Esophagus squamous epithelium (tissue), 5 donors: ENCODE measurements around the gene MEF2B. TPM values are rescaled to one million over a fixed set of nuclear protein-coding genes. Genes with fewer than 3 reads are reported as not detected.
"Not testable (repeated sequence)": the region's sequence is repeated elsewhere in the genome, so short reads cannot be mapped to it uniquely, and the experiment has no call there.

Experiments used
- DNase-seq: peaks from one replicate; lab custom pipeline; 2025; lab: John Stamatoyannopoulos, UW
- H3K27ac ChIP-seq, 4 donors: fragments of 200-600 bp; sonication (generic); one replicate each; pipeline ENCODE4 v1.5.1; 2016 to 2019; ENCODE audit warnings: mild to moderate bottlenecking in 1 of 4
- H3K27me3 ChIP-seq, 4 donors: fragments of 200-600 bp; sonication (generic); 1 replicate in 3 of 4; 2 replicates in 1 of 4; pipeline versions ENCODE4 v1.5.1 to v1.6.0; 2017 to 2021; ENCODE audit warnings: antibody characterized with exemption in 1 of 4
- H3K36me3 ChIP-seq, 3 donors: fragments of 200-600 bp; sonication (generic); one replicate each; pipeline ENCODE4 v1.5.1; 2016 to 2019
- H3K4me1 ChIP-seq, 3 donors: fragments of 200-600 bp; sonication (generic); one replicate each; pipeline ENCODE4 v1.5.1; 2017 to 2019
- H3K4me3 ChIP-seq, 4 donors: fragments of 200-600 bp; sonication (generic); 1 replicate in 3 of 4; 2 replicates in 1 of 4; pipeline ENCODE4 v1.5.1; 2016 to 2019; ENCODE audit warnings: mild to moderate bottlenecking in 2 of 4, moderate library complexity in 1 of 4
- H3K9me3 ChIP-seq, 3 donors: fragments of 200-600 bp; sonication (generic); one replicate each; pipeline ENCODE4 v1.5.1; 2016 to 2019
- POLR2A ChIP-seq, 4 donors: fragments of 450-650 bp; IDR thresholded peaks; one replicate each; pipeline ENCODE4 v1.6.1; 2017; ENCODE audit warnings: antibody characterized with exemption in 4 of 4, mild to moderate bottlenecking in 4 of 4, moderate library complexity in 3 of 4
- WGBS, 2 donors: methylation state at CpG; one replicate each; pipeline ENCODE4 v1.1.5; 2018; 5-methylcytosine and 5-hydroxymethylcytosine counted together
- intact Hi-C: fragments of 100-400 bp; cut with DNase I; formaldehyde crosslinking; loops from one replicate; pipeline ENCODE4 v1.15.0; 2022
- total RNA-seq, 4 donors: library from RNA; depleted of rRNA; stranded (reverse); fragments of >200 nt; gene quantifications; one replicate each; pipeline ENCODE4 v1.1.0, GENCODE V29; 2016
- TF ChIP-seq, protein P1 (sequence below), 6 experiments: fragments of 450-650 bp in 4 of 6; fragments of 200-600 bp in 2 of 6; sonication (generic) in 2 of 6; IDR thresholded peaks; one replicate each; pipeline ENCODE4 v1.5.1; 2016 to 2019; ENCODE audit warnings: antibody characterized with exemption in 6 of 6, mild to moderate bottlenecking in 4 of 6, moderate library complexity in 4 of 6
- donor health status: DM: yes; HTN: yes; CAD: no.

MEF2B gene
- total RNA-seq, 4 donors from 2014 or later: 0.70 TPM; not detected in 3

DNA sequence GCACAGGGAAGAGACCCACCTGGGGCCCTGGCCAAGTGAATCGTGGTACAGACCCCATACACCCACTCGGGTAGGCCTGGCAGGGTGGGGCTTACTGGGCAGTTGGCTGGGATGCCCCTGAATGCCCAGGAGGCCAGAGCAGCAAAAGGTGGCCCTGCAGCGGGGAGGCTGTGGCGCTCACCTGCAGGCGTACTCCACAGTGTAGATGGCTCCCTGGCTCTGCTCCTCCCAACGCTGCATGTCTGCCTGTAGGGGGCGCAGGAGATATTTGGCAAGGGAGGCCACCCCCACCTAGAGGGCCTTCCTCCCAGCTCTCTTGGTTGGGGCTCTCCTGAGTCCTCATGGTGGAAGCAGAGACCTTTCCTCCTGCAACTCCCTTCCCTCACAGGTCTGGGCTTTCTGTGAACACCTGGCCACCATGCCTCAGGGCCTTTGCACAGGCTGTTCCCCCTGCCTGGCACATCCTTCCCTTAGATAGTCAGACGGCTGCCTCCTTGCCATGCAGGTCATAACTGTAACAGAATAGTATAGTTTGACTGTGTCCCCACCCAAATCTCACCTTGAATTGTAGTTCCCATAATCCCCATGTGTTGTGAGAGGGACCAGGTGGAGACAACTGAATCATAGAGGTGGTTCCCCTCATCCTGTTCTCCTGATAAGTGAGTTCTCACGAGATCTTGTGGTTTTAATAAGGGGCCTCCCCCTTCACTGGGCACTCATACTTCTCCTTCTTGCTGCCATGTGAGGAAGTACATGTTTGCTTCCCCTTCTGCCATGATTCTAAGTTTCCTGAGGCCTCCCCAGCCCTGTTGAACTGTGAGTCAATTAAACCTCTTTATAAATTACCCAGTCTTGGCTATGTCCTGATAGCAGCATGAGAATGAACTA, 16.0 kb upstream of the MEF2B start:
- Histone ChIP-seq H3K27ac (no peak overlapping the region), H3K36me3 (peaks cover 0 to 62% (median 10%) of the 10 kb centered on the region in 3 donors), H3K27me3 (no peaks in the 10 kb centered on the region), H3K9me3 (no peaks in the 10 kb centered on the region), H3K4me3 (no peak overlapping the region), H3K4me1 (peaks cover 15 to 29% (median 21%) of the 10 kb centered on the region in 3 donors)
- DNase-seq: no peak
- TF ChIP-seq, protein P1, sequence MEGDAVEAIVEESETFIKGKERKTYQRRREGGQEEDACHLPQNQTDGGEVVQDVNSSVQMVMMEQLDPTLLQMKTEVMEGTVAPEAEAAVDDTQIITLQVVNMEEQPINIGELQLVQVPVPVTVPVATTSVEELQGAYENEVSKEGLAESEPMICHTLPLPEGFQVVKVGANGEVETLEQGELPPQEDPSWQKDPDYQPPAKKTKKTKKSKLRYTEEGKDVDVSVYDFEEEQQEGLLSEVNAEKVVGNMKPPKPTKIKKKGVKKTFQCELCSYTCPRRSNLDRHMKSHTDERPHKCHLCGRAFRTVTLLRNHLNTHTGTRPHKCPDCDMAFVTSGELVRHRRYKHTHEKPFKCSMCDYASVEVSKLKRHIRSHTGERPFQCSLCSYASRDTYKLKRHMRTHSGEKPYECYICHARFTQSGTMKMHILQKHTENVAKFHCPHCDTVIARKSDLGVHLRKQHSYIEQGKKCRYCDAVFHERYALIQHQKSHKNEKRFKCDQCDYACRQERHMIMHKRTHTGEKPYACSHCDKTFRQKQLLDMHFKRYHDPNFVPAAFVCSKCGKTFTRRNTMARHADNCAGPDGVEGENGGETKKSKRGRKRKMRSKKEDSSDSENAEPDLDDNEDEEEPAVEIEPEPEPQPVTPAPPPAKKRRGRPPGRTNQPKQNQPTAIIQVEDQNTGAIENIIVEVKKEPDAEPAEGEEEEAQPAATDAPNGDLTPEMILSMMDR (IDR thresholded peaks at IDR 0.05): peak in 5 of 6 experiments; percentile 42 to 71 (median 44)
- no peak for TF ChIP-seq POLR2A (IDR thresholded peaks at IDR 0.05)
- intact Hi-C loops: no loop called here
- 39 to 67% methylated on average over 1 to 4 of the region's 9 CpGs for WGBS, 2 donors

DNA sequence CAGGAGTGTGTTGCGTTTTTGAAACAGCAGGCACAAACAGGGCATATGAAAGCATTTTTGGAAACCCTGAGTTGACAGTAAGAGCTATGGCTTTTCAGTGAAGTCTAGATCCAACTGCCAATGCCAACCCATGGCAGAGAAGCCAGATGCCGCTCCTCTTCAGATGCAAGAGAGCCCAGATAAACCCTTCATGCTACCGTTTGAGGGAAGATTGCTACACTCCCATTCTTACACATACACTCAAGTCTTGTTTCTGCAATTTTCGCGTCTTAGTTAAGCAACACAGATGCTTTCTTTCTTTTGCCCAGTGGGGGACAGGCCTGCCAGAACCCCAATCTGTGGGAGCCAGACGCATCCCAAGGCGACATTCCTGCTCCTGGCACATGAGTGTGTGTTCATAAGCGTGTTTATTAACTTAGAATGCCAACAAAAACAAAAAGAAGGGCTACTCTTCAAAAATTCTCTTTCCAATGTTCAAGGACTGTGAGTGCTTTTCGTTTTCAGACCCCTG, 11.5 kb upstream of the MEF2B start:
- Histone ChIP-seq H3K36me3 (peaks cover 0 to 99% (median 10%) of the 10 kb centered on the region in 3 donors), H3K27me3 (no peaks in the 10 kb centered on the region), H3K4me3 (no peak overlapping the region), H3K9me3 (no peaks in the 10 kb centered on the region), H3K4me1 (no peaks in the 10 kb centered on the region), H3K27ac (no peak overlapping the region)
- no peak for DNase-seq
- WGBS, 2 donors: 84 to 92% methylated on average over 9 of the region's 9 CpGs
- intact Hi-C loops: no loop called here
- TF ChIP-seq POLR2A (IDR thresholded peaks at IDR 0.05): no peak
- TF ChIP-seq, protein P1 (IDR thresholded peaks at IDR 0.05): no peak

DNA sequence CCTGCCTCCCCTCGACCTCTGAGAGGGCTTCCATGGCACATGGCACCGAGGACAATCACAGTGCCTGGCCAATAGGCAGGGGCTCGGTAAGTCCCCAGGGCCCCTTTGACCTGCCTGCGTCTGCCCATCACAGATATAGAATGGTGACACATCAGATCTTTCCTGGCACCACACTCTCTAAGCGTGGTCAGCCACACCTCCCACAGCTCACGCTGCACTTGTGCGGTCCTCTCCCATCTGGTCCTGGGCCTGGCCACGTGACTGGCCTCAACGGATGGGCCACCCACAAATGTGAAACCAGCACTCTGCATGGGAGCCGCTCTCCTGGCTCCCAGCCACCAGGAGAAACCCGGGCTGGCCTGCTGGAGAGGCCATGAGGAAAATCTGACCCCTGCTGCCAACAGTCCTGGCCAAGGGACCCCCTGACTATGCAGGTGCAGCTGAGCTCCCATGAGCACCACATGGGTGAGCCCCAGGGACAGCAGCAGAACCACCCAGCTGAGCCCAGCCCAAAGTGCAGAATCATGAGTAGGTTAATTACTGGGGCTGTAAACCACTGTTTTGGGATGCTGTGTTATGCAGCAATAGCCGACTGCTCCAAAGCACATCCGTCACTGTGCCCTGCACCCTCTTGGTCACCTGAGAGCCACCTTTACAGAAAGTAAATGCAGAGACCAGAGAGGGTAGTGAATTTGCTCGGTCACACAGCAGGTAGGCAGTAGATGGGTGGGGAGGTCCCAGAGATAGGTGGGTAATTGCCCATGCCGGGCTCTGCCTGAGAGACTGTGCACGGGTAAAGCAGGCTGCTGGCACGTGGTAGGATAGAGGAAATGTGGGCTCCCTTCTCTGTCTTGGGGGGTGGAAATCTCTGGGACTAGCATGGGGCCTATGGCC, 9.7 kb upstream of the MEF2B start:
- Histone ChIP-seq H3K4me3 (no peak overlapping the region), H3K9me3 (no peaks in the 10 kb centered on the region), H3K27me3 (no peaks in the 10 kb centered on the region), H3K36me3 (peaks cover 0 to 94% (median 10%) of the 10 kb centered on the region in 3 donors), H3K27ac (no peak overlapping the region), H3K4me1 (no peaks in the 10 kb centered on the region)
- intact Hi-C loops: no loop called here
- WGBS, 2 donors: 85 to 93% methylated on average over 3 to 9 of the region's 17 CpGs
- DNase-seq: no peak
- TF ChIP-seq, protein P1 (IDR thresholded peaks at IDR 0.05): no peak
- no peak for TF ChIP-seq POLR2A (IDR thresholded peaks at IDR 0.05)

DNA sequence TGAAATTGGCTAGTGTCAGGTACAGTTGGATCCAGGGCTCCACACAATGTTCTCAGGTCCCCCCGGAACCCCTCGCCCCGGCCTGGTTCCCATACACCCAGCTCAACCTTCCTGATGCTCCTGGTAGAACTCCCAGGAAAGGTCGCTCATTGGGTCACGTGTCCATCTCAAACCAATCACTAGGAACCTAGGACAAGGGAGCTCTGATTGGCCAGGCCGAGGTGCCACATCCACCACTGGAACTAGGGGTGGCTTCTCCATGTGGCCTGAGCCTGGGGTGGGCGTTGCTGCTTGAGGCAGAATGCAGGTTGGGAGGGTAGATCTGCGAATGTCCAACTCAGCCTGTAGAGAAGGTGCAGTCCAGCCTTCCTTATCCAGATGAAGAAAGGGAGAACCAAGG, 6.9 kb upstream of the MEF2B start:
- Histone ChIP-seq H3K4me3 (no peak overlapping the region), H3K27me3 (no peaks in the 10 kb centered on the region), H3K36me3 (peaks cover 0 to 66% (median 4%) of the 10 kb centered on the region in 3 donors), H3K4me1 (no peaks in the 10 kb centered on the region), H3K9me3 (no peaks in the 10 kb centered on the region), H3K27ac (no peak overlapping the region)
- no peak for DNase-seq
- no peak for TF ChIP-seq POLR2A (IDR thresholded peaks at IDR 0.05)
- TF ChIP-seq, protein P1 (IDR thresholded peaks at IDR 0.05): no peak
- intact Hi-C loops: no loop called here
- 90 to 92% methylated on average over 5 to 6 of the region's 8 CpGs for WGBS, 2 donors

DNA sequence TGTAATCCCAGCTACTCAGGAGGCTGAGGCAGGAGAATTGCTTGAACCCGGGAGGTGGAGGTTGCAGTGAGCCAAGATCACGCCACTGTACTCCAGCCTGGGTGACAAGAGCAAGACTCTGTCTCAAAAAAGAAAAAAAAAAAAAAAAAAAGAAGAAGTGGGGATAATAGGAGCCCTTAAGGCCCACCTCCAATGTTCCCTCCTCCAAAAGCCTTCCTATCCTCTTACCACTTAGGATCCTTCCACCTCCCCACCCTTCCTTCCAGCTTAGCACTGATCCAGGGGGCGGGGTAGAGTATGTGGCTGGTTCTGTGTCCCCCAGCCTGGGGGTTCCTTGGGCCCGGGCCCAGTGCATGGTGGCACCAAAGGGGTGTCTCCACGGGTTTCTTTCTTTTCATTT, 3.2 kb upstream of the MEF2B start:
- H3K9me3 ChIP-seq, DNase-seq, intact Hi-C loops, H3K27ac ChIP-seq, H3K4me3 ChIP-seq, H3K27me3 ChIP-seq: not testable (repeated sequence)
- Histone ChIP-seq H3K36me3 (peaks cover 0 to 29% (median 0%) of the 10 kb centered on the region in 3 donors), H3K4me1 (peaks cover 0 to 16% (median 13%) of the 10 kb centered on the region in 3 donors)
- WGBS, 2 donors: 72 to 85% methylated on average over 5 of the region's 5 CpGs
